BE2C (cell line): Measurements from ENCODE around the gene GALK1.

ENCODE experiments used
- DNase-seq: peaks from one replicate; pipeline ENCODE4 v3.0.0-alpha.2; 2020
- H3K27me3 ChIP-seq: fragments of 250-450 bp; sonication (Bioruptor Pico); 2 replicates; pipeline ENCODE4 v1.5.1; 2020; ENCODE audit warnings: mild to moderate bottlenecking
- H3K36me3 ChIP-seq: fragments of 250-450 bp; sonication (Bioruptor Pico); 2 replicates; pipeline ENCODE4 v1.5.1; 2020; ENCODE audit warnings: mild to moderate bottlenecking
- H3K4me1 ChIP-seq: fragments of 250-450 bp; sonication (Bioruptor Pico); 2 replicates; pipeline ENCODE4 v1.5.1; 2020
- H3K4me3 ChIP-seq: 2 replicates; pipeline ENCODE4 v1.5.1; 2011; ENCODE audit warnings: low read depth, low read length
- H3K9me3 ChIP-seq: fragments of 250-450 bp; sonication (Bioruptor Pico); 2 replicates; pipeline ENCODE4 v1.5.1; 2020
- TF ChIP-seq, protein P1 (sequence below): IDR thresholded peaks from 2 replicates; pipeline ENCODE4 v1.5.1; 2012; ENCODE audit warnings: mild to moderate bottlenecking, low read depth, low read length

The GALK1 gene

DNA sequence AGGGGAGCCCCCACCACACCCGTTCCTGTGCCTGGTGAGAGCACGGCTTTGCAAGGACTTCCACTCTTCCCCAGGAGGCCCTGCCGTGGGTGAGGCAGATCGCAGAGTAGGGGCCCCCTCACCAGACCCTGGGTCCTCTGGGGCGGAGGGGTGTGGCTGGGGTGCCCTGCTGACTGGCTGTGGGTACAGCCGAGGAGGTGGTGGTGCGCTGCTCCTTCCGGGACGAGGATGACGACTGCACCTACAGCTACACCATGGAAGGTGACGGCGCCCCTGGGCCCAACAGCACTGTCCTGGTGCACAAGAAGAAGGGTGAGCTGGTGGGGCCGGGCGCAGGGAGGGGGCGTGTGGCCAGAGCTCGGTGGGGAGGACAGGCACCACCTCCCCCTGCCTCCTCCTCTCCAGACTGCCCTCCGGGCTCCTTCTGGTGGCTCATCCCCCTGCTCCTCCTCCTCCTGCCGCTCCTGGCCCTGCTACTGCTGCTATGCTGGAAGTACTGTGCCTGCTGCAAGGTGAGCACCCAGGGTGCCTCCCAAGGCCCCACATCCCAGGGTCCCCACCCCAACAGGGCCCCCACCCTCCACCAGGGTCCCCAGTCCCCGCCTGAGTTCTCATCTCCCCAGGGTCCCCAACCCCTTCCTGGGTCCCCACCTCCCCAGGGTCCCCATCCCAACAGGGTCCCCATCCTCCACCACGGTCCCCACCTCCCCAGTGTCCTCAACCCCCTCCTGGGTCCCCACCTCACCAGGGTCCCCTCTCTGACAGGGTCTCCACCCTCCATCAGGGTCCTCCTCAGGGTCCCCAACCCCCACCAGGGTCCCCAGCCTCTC, 27.6 kb downstream of the GALK1 start:
- no peaks in the 10 kb centered on the region for H3K27me3 ChIP-seq
- TF ChIP-seq, protein P1, sequence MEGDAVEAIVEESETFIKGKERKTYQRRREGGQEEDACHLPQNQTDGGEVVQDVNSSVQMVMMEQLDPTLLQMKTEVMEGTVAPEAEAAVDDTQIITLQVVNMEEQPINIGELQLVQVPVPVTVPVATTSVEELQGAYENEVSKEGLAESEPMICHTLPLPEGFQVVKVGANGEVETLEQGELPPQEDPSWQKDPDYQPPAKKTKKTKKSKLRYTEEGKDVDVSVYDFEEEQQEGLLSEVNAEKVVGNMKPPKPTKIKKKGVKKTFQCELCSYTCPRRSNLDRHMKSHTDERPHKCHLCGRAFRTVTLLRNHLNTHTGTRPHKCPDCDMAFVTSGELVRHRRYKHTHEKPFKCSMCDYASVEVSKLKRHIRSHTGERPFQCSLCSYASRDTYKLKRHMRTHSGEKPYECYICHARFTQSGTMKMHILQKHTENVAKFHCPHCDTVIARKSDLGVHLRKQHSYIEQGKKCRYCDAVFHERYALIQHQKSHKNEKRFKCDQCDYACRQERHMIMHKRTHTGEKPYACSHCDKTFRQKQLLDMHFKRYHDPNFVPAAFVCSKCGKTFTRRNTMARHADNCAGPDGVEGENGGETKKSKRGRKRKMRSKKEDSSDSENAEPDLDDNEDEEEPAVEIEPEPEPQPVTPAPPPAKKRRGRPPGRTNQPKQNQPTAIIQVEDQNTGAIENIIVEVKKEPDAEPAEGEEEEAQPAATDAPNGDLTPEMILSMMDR, result no peak
- no peak for DNase-seq
- H3K4me3 ChIP-seq, result no peak overlapping the region
- H3K36me3 ChIP-seq, result no peaks in the 10 kb centered on the region
- H3K9me3 ChIP-seq, result no peaks in the 10 kb centered on the region
- no peaks in the 10 kb centered on the region for H3K4me1 ChIP-seq

- TF ChIP-seq, protein P1, result no peak
- DNase-seq, result no peak
- H3K9me3 ChIP-seq, result no peaks in the 10 kb centered on the region
- no peaks in the 10 kb centered on the region for H3K4me1 ChIP-seq
- no peaks in the 10 kb centered on the region for H3K36me3 ChIP-seq
- H3K27me3 ChIP-seq, result no peaks in the 10 kb centered on the region
- no peak overlapping the region for H3K4me3 ChIP-seq
Observed at GRCh38 chr17:75736173-75736835, 28.7 kb downstream of the GALK1 start.

DNA sequence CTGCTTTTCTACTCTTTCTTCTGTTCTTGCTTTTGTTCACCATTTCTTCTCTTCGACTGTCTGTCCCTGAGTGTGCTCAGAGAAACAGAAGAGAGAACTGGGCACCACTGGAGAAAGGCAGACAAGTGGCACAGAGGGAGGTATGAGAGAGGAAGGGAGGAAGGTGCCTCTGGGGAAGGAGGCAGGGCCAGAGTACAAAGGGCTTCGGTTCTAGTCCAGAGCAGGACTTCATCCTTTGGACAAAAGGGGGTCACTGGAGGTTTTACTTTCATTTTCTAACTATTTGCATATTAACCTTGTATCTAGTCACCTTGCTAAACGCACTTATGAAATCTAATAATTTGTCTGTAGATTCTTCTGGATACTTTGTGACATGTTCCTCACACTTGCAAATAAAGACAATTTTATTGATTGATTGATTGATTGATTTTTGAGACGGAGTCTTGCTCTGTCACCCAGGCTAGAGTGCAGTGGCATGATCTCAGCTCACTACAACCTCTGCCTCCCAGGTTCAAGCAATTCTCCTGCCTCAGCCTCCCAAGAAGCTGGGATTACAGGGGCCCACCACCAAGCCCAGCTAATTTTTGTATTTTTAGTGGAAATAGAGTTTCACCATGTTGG, 30.2 kb downstream of the GALK1 start:
- H3K4me1 ChIP-seq, result no peaks in the 10 kb centered on the region
- no peak overlapping the region for H3K4me3 ChIP-seq
- H3K9me3 ChIP-seq, result no peaks in the 10 kb centered on the region
- TF ChIP-seq, protein P1, result no peak
- H3K27me3 ChIP-seq, result no peaks in the 10 kb centered on the region
- no peaks in the 10 kb centered on the region for H3K36me3 ChIP-seq
- no peak for DNase-seq

DNA sequence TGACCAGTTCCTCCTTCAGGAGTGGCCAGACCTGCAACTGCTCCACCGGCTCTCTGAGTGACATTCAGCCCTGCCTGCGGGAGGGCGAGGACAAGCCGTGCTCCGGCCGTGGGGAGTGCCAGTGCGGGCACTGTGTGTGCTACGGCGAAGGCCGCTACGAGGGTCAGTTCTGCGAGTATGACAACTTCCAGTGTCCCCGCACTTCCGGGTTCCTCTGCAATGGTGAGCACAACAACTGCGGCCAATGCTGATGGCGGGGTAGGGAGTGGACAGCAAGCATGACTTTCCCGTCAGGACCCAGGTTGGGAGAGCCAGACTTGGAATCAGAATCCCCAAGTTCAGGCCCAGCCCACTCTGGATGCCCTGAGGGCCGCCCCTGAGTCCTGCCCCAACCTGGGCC, 31.5 kb downstream of the GALK1 start:
- TF ChIP-seq, protein P1, result no peak
- Histone ChIP-seq H3K4me3 (no peak overlapping the region), H3K27me3 (no peaks in the 10 kb centered on the region), H3K9me3 (no peaks in the 10 kb centered on the region), H3K4me1 (no peaks in the 10 kb centered on the region), H3K36me3 (no peaks in the 10 kb centered on the region)
- DNase-seq, result no peak

GRCh38 chr17:75731716-75732498, 33.1 kb downstream of the GALK1 start:
- TF ChIP-seq, protein P1, result no peak
- DNase-seq, result no peak
- H3K4me3 ChIP-seq, result no peak overlapping the region
- no peaks in the 10 kb centered on the region for H3K36me3 ChIP-seq
- H3K9me3 ChIP-seq, result no peaks in the 10 kb centered on the region
- no peaks in the 10 kb centered on the region for H3K4me1 ChIP-seq
- no peaks in the 10 kb centered on the region for H3K27me3 ChIP-seq
